ENCODE data around the gene CDKN2AIP.
A peak's percentile ranks its signal among the peaks of the same experiment; 100 is the strongest.
"Not testable (repeated sequence)": the region's sequence is repeated elsewhere in the genome, so short reads cannot be mapped to it uniquely, and the experiment has no call there.

The CDKN2AIP gene

GRCh38 chr4:183416879-183417755 lies 27.3 kb upstream of the CDKN2AIP start:
- DNase-seq, result peak; percentile 48

GRCh38 chr4:183422962-183423631 lies 21.3 kb upstream of the CDKN2AIP start:
- DNase-seq, result no peak

- DNase-seq, result no peak
Observed at GRCh38 chr4:183424109-183424744, 20.2 kb upstream of the CDKN2AIP start.

- DNase-seq, result no peak
Observed at GRCh38 chr4:183426507-183426906, 17.9 kb upstream of the CDKN2AIP start.

GRCh38 chr4:183429489-183429888 lies 14.9 kb upstream of the CDKN2AIP start:
- DNase-seq, result no peak

GRCh38 chr4:183430317-183430993 lies 14.0 kb upstream of the CDKN2AIP start:
- DNase-seq, result no peak

GRCh38 chr4:183430994-183431347 lies 13.5 kb upstream of the CDKN2AIP start:
- no peak for DNase-seq

- no peak for DNase-seq
Observed at GRCh38 chr4:183431614-183432013, 12.8 kb upstream of the CDKN2AIP start.

GRCh38 chr4:183433183-183433582 lies 11.3 kb upstream of the CDKN2AIP start:
- not testable (repeated sequence) for DNase-seq

- no peak for DNase-seq
Observed at GRCh38 chr4:183434264-183434663, 10.2 kb upstream of the CDKN2AIP start.

GRCh38 chr4:183434666-183435190 lies 9.7 kb upstream of the CDKN2AIP start:
- DNase-seq, result no peak

- no peak for DNase-seq
Observed at GRCh38 chr4:183435803-183436202, 8.6 kb upstream of the CDKN2AIP start.

GRCh38 chr4:183436417-183436816 lies 8.0 kb upstream of the CDKN2AIP start:
- DNase-seq, result no peak

GRCh38 chr4:183437452-183437851 lies 7.0 kb upstream of the CDKN2AIP start:
- no peak for DNase-seq

- DNase-seq, result no peak
Observed at GRCh38 chr4:183438458-183439113, 5.8 kb upstream of the CDKN2AIP start.

GRCh38 chr4:183441276-183441675 lies 3.2 kb upstream of the CDKN2AIP start:
- DNase-seq, result no peak

- DNase-seq, result no peak
Observed at GRCh38 chr4:183443655-183444213, 702 bp upstream of the CDKN2AIP start.

GRCh38 chr4:183445097-183445428 lies 627 bp downstream of the CDKN2AIP start:
- no peak for DNase-seq

GRCh38 chr4:183447646-183448045 lies 3.2 kb downstream of the CDKN2AIP start:
- DNase-seq, result no peak

- DNase-seq, result no peak
Observed at GRCh38 chr4:183448436-183448835, 4.0 kb downstream of the CDKN2AIP start.

GRCh38 chr4:183449193-183449882 lies 4.9 kb downstream of the CDKN2AIP start:
- DNase-seq, result no peak

GRCh38 chr4:183450108-183450507 lies 5.7 kb downstream of the CDKN2AIP start:
- DNase-seq, result no peak
